Activated CD8-positive, alpha-beta memory T cell treated with anti-CD3 and anti-CD28 coated beads for 48 hours (primary cell): ENCODE results near the gene ADAM12.

Source experiments
- DNase-seq, 3 experiments: peaks; one replicate each; pipeline ENCODE4 v3.0.0-alpha.2; 2020; ENCODE audit warnings: low read depth in 2 of 3, low spot score in 2 of 3

The ADAM12 gene

GRCh38 chr10:126239844-126240243 is 148.4 kb downstream of the ADAM12 start:
- no peak for DNase-seq

- no peak for DNase-seq
Observed at GRCh38 chr10:126235979-126236851, 152.1 kb downstream of the ADAM12 start.

DNA sequence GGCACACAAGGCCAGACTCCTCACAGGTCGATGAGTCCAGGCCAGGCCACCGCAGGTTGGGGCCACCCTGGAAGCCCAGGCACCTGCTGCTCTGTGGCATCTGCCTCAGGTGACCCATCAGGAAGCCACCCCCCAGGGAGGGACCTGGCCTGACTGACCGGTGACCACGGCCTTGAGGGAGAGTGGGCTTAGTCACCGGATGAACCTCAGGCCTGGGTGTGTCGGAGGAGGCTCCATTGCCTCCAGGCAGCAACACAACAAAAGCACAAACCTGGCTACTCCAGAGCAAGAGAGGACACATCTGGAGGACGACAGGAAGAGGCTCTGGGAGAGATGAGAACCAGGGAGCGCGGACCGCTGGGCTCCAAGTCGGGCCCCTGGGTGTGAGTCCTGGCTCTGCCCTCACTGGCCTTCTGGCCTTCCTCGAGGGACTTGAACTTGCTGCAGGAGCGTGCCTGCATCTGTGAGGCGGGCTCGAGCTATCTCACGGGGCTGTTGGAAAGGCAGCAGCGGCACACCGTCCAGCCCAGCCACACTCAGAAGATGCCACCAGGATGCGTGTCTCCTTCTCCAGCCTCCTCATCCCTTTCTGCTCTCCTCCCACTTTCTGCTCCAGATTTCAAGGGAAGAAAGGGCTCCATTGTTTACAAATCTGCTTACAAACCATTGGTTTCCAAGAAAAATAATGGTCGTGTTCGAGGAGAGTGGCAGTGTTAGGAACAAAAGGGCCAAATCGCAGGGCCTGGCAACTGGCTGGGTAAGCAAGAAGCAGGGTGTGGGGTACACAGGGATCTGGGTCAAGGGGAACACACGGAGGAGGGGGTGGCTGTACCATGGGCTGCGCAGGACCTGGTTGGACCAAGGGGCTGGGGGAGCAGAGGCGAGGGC is 152.9 kb downstream of the ADAM12 start:
- DNase-seq, result no peak

- no peak for DNase-seq
Observed at GRCh38 chr10:126234630-126235029, 153.6 kb downstream of the ADAM12 start.

DNA sequence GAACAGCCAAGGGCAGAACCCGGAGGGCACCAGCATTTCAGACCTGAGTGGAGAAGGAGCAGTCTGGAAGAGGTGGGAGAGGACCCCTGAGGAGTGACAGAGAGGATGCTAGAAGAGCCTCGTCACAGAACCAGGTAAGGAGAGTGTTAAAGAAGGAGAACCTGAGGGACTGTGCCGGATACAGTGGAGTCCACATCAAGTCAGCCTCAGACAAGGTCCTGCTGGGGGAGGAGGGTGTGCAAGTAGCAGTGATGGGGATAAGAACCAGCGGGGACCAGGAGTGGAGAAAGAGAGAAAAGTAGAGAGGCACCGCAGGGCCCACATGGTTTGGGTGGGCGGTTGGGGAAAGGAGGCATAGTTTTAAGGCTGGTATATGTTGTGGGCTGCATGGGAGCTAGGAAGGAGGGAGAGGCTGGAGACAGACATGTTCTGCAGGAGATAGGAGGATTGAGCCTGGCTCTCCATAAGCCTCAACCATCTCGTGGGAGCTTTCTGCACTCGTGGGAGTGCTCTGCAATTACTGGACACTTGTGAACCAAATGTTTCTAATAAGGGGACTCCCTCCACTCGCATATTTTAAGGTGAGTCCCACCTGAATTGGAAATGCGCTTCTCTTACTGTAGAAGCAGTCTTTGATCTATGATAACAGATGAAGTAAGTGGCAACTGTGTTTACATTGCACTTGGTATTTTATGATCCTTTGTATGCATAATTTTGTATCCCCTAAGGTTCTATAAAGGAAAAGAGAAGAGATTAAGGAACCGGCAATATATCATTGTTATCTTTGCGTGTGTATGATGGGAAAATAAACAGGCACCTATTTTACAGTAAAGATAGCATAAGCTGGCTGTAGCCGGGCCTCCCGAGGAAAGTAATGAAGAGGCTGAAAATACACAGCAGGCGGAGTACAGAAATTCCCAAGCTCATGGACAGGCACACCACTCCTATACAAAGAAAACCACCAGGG is 154.8 kb downstream of the ADAM12 start:
- DNase-seq, result no peak

- no peak for DNase-seq
Observed at GRCh38 chr10:126230587-126230986, 157.7 kb downstream of the ADAM12 start.

- no peak for DNase-seq
Observed at GRCh38 chr10:126229686-126230085, 158.6 kb downstream of the ADAM12 start.

DNA sequence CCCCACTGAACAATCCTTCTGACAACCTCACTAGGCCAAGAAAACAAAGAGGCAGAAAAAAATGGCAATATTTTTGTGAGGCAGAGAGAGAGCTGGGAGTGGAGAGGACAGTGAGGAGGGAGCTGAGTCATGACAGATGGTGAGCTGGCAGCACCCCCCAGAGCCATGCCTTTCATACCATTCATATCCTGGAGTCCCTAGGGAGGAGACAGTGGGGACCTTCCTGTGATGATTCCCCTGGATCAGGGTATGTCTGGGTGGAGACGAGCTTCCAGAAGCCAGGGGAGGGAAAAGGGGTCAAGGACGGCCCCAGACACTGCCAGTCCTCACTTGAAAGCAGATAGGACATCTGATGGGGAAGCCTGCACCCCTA is 160.5 kb downstream of the ADAM12 start:
- no peak for DNase-seq

GRCh38 chr10:126226988-126227761 is 161.1 kb downstream of the ADAM12 start:
- no peak for DNase-seq

GRCh38 chr10:126226205-126226604 is 162.1 kb downstream of the ADAM12 start:
- no peak for DNase-seq

GRCh38 chr10:126225672-126226008 is 162.6 kb downstream of the ADAM12 start:
- no peak for DNase-seq

GRCh38 chr10:126224967-126225671 is 163.2 kb downstream of the ADAM12 start:
- no peak for DNase-seq

DNA sequence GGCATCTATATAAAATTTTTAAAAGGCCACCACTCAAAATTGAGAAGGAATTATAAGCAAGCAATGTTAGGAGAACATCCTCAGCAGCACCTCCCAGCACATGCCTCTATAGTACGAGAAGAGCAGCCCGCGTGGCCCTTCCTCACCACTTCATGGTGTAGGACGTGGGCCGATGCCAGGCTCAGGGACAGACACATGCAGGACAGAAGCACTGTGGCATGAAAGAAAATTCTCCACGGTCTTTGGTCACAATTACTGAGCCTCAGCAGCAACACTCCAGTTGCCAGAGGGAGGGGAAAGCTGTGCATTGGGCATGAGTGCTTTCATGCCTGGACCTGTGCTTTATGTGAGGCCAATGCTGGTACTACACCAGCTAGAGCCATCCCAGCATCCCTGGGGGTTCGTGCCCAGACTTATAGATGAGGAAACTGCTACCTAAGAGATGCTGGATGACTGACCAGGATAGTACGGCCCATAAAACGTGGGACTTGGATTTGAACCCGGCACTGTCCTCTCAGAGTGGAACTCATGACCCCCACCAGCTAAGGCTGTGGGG is 164.7 kb downstream of the ADAM12 start:
- no peak for DNase-seq

DNA sequence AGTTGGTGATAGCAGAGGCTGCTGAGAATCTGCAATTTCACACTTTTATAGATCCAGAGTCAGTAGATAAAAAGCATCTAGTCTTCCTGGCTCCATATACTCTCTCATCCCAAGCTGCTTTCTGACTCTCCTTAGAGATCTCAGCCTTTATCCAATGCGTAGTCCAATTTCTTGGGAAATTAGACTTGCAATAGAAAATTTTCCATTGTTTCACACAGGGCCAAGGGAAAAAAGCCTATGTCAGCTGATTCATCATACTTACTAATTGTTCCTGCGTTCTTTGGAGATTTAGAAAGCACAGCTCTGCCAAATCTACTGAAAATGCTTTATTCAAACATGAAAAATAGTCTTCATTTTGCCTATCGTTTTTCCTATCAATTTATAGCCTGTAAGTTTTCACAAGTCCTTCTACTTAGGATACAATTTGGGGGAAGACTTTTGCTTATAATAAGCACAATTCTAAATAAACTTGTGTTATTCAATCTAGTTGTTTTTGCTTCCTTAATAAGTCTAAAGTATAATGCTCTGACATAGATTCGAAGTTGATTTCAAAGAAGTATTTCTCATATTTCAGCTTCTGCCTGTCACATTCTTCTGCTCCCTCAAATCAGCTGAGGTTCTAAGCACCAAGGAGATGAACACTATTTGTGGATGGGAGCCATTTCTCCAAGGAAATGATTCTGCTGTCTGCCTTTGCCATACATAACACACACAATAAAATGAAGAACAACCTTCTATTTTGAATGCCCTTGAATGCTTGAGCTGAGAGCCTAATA is 165.4 kb downstream of the ADAM12 start:
- no peak for DNase-seq

- no peak for DNase-seq
Observed at GRCh38 chr10:126221874-126222273, 166.4 kb downstream of the ADAM12 start.

- no peak for DNase-seq
Observed at GRCh38 chr10:126218778-126219649, 169.3 kb downstream of the ADAM12 start.

- DNase-seq, result no peak
Observed at GRCh38 chr10:126218174-126218573, 170.1 kb downstream of the ADAM12 start.

DNA sequence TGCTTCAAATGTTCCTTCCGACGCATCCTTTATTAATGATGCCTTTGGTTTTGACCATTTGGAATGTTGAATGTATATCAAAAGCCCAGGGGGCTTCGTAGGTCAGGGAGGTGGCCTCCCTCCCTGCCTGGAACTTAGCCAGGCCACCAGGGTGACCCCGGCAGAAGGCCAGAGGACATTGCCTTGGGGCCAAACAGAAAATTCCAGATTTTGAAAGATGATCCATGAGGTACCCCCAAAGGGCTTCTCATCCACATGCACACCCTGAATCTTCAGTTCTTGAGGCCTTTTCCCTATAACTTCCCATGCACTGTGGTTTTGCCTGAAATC is 171.7 kb downstream of the ADAM12 start:
- DNase-seq, result no peak
